Measurements from ENCODE around the gene DAG1. TPM values are rescaled to one million over a fixed set of nuclear protein-coding genes. Genes with fewer than 3 reads are reported as not detected.

Gene DAG1
- total and polyA plus RNA-seq, 2 donors (not counting 1 experiment from before 2014, with no cell fraction given), result 48.7 TPM

DNA sequence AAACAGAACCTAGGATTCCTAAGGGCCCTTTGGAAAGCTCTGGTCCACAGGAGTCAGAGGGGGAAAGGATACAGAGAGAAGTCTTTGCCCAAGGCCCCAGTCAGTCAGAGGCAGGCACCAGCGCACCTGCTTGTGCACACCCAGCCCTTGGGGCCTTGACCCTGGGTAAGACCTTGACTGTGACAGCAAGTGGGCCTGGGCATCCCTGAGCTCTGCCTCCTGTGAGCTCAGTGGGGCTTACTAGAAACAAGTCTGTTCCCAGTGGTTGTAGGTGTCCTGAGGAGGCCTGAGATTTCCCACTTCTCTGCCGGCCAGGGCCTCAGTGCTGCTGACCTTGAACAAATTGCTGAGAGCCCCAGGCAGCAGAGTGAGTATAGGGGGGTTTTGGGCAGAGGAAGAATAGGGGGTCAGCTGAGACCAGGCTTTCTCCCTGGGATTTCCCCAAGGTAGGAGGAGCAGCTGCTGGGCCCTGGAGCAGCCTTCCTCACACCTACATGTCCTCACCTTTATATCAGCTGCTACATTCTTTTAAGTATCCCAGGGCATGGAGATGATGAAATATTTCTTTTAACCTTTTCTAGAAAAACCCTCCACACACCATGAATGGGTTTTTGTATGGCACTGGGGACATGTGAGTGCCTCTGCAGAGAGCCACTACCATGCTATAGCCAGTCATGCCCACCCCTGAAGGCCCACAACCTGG, 9.7 kb upstream of the DAG1 start:
- H3K27me3 ChIP-seq (ENCODE audit: control insufficient read depth, insufficient read depth, low read length), result no peaks in the 10 kb centered on the region
- no peak for DNase-seq (ENCODE audit: low read depth in 2 of 2)
- H3K27ac ChIP-seq (ENCODE audit: insufficient read depth, low read length), result no peak overlapping the region

GRCh38 chr3:49460956-49461355, 9.1 kb upstream of the DAG1 start:
- Histone ChIP-seq H4K20me1 (ENCODE audit: control insufficient read depth, extremely low read depth, insufficient read depth, low read length) (no peaks in the 10 kb centered on the region), H3K27me3 (ENCODE audit: control insufficient read depth, insufficient read depth, low read length) (no peaks in the 10 kb centered on the region), H3K36me3 (ENCODE audit: control insufficient read depth, insufficient read depth, low read length) (no peaks in the 10 kb centered on the region), H3K79me2 (ENCODE audit: control insufficient read depth, insufficient read depth, low read length) (no peaks in the 10 kb centered on the region), H3K4me1 (ENCODE audit: control insufficient read depth, extremely low read depth, insufficient read depth, low read length) (peaks cover 11% of the 10 kb centered on the region), H3K9me3 (ENCODE audit: control insufficient read depth, insufficient read depth, low read depth, low read length) (no peaks in the 10 kb centered on the region), H3K9ac (ENCODE audit: insufficient read depth, low read length) (no peak overlapping the region), H3K4me2 (ENCODE audit: extremely low read depth, insufficient read depth, low read length) (no peak overlapping the region), H3K4me3 (replicated peaks in 1 of 4; ENCODE audit: control extremely low read depth in 1 of 4, insufficient read depth in 1 of 4, low read depth in 3 of 4, low read length in 4 of 4) (no peak overlapping the region), H3K27ac (ENCODE audit: insufficient read depth, low read length) (no peak overlapping the region), H2AFZ (ENCODE audit: low read length) (no peak overlapping the region)
- DNase-seq (ENCODE audit: low read depth in 2 of 2), result no peak
- no peak for TF ChIP-seq EZH2 (IDR thresholded peaks at IDR 0.05; ENCODE audit: low read length, missing control alignments)
- TF ChIP-seq, protein P1, sequence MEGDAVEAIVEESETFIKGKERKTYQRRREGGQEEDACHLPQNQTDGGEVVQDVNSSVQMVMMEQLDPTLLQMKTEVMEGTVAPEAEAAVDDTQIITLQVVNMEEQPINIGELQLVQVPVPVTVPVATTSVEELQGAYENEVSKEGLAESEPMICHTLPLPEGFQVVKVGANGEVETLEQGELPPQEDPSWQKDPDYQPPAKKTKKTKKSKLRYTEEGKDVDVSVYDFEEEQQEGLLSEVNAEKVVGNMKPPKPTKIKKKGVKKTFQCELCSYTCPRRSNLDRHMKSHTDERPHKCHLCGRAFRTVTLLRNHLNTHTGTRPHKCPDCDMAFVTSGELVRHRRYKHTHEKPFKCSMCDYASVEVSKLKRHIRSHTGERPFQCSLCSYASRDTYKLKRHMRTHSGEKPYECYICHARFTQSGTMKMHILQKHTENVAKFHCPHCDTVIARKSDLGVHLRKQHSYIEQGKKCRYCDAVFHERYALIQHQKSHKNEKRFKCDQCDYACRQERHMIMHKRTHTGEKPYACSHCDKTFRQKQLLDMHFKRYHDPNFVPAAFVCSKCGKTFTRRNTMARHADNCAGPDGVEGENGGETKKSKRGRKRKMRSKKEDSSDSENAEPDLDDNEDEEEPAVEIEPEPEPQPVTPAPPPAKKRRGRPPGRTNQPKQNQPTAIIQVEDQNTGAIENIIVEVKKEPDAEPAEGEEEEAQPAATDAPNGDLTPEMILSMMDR (conservative IDR thresholded peaks at IDR 0.05 in 1 of 2, IDR thresholded peaks at IDR 0.05 in 1 of 2; ENCODE audit: low read depth in 1 of 2, low read length in 2 of 2), result no peak

More for the DNA sequence above, 9.7 kb upstream of the DAG1 start:
- no peaks in the 10 kb centered on the region for H3K79me2 ChIP-seq (ENCODE audit: control insufficient read depth, insufficient read depth, low read length)
- H3K36me3 ChIP-seq (ENCODE audit: control insufficient read depth, insufficient read depth, low read length), result no peaks in the 10 kb centered on the region
- no peak overlapping the region for H3K4me3 ChIP-seq (replicated peaks in 1 of 4; ENCODE audit: control extremely low read depth in 1 of 4, insufficient read depth in 1 of 4, low read depth in 3 of 4, low read length in 4 of 4)
- peaks cover 11% of the 10 kb centered on the region for H3K4me1 ChIP-seq (ENCODE audit: control insufficient read depth, extremely low read depth, insufficient read depth, low read length)
- no peak overlapping the region for H3K4me2 ChIP-seq (ENCODE audit: extremely low read depth, insufficient read depth, low read length)
- H3K9ac ChIP-seq (ENCODE audit: insufficient read depth, low read length), result no peak overlapping the region
- H2AFZ ChIP-seq (ENCODE audit: low read length), result no peak overlapping the region
- TF ChIP-seq, protein P1 (conservative IDR thresholded peaks at IDR 0.05 in 1 of 2, IDR thresholded peaks at IDR 0.05 in 1 of 2; ENCODE audit: low read depth in 1 of 2, low read length in 2 of 2), result no peak
- TF ChIP-seq EZH2 (IDR thresholded peaks at IDR 0.05; ENCODE audit: low read length, missing control alignments), result no peak
- H4K20me1 ChIP-seq (ENCODE audit: control insufficient read depth, extremely low read depth, insufficient read depth, low read length), result no peaks in the 10 kb centered on the region
- no peaks in the 10 kb centered on the region for H3K9me3 ChIP-seq (ENCODE audit: control insufficient read depth, insufficient read depth, low read depth, low read length)

DNA sequence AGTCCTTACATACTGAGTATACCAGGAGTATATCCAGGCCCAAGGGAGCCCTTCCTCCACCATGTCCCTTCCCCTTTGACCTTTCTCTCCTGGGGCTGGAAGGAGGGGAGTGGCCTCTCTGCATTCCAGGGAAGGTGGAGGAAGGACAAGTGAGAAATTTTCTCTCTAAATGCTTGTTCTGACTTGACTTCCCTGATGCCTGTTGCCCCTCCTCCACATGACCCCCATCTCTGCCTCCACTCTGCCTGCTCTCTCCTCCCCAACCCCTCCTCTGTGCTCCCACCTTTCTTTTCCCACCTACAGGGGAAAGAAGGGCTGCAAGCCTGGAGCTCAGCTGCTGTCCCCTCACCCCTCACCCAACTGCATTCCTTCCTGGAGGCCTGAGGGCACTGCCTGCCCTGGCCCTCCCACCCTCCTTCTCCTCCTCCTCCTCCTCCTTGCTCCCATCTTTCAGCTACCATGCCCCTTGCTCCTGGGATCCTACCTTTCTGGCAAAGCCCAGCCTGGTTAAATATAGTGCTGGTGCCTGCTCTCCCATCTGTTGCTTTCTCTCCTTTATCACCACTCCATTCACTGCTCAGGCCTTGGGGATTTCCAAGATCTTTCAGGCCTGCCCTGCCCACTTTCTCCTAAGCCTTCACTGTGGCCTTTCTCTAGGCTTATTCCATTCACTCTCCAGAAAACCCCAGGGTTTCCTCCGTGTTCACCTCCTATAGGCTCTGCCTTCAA, 8.5 kb upstream of the DAG1 start:
- TF ChIP-seq, protein P1 (conservative IDR thresholded peaks at IDR 0.05 in 1 of 2, IDR thresholded peaks at IDR 0.05 in 1 of 2; ENCODE audit: low read depth in 1 of 2, low read length in 2 of 2), result no peak
- no peak for TF ChIP-seq EZH2 (IDR thresholded peaks at IDR 0.05; ENCODE audit: low read length, missing control alignments)
- peak overlapping the region; percentile 30 for H2AFZ ChIP-seq (ENCODE audit: low read length)
- H3K27me3 ChIP-seq (ENCODE audit: control insufficient read depth, insufficient read depth, low read length), result no peaks in the 10 kb centered on the region
- no peak overlapping the region for H3K9ac ChIP-seq (ENCODE audit: insufficient read depth, low read length)
- no peak overlapping the region for H3K4me3 ChIP-seq (replicated peaks in 1 of 4; ENCODE audit: control extremely low read depth in 1 of 4, insufficient read depth in 1 of 4, low read depth in 3 of 4, low read length in 4 of 4)
- H4K20me1 ChIP-seq (ENCODE audit: control insufficient read depth, extremely low read depth, insufficient read depth, low read length), result no peaks in the 10 kb centered on the region
- H3K4me1 ChIP-seq (ENCODE audit: control insufficient read depth, extremely low read depth, insufficient read depth, low read length), result peaks cover 9% of the 10 kb centered on the region
- no peaks in the 10 kb centered on the region for H3K9me3 ChIP-seq (ENCODE audit: control insufficient read depth, insufficient read depth, low read depth, low read length)
- no peak overlapping the region for H3K4me2 ChIP-seq (ENCODE audit: extremely low read depth, insufficient read depth, low read length)
- no peak overlapping the region for H3K27ac ChIP-seq (ENCODE audit: insufficient read depth, low read length)
- DNase-seq (ENCODE audit: low read depth in 2 of 2), result peak in 1 of 2 donors; percentile 40
- H3K36me3 ChIP-seq (ENCODE audit: control insufficient read depth, insufficient read depth, low read length), result no peaks in the 10 kb centered on the region
- H3K79me2 ChIP-seq (ENCODE audit: control insufficient read depth, insufficient read depth, low read length), result no peaks in the 10 kb centered on the region
